Endodermal cell (in vitro differentiated cells): ENCODE results near the gene INVS. TPM values are rescaled to one million over a fixed set of nuclear protein-coding genes. Genes with fewer than 3 reads are reported as not detected.
A peak's percentile ranks its signal among the peaks of the same experiment; 100 is the strongest.
"Not testable (repeated sequence)": the region's sequence is repeated elsewhere in the genome, so short reads cannot be mapped to it uniquely, and the experiment has no call there.

Experiments used
- DNase-seq: peaks from one replicate; pipeline ENCODE4 v3.0.0-alpha.2; 2017
- H3K27ac ChIP-seq: 2 replicates; pipeline ENCODE4 v1.5.1; 2013; ENCODE audit warnings: mild to moderate bottlenecking, low read depth, low read length, moderate library complexity
- H3K27me3 ChIP-seq: 2 replicates; pipeline ENCODE4 v1.6.1; 2013; ENCODE audit warnings: mild to moderate bottlenecking, low read length, moderate library complexity; ENCODE audit not compliant: insufficient read depth, control insufficient read depth, poor library complexity, severe bottlenecking
- H3K36me3 ChIP-seq: 2 replicates; pipeline ENCODE4 v1.7.0; 2013; ENCODE audit warnings: mild to moderate bottlenecking, low read length, moderate library complexity; ENCODE audit not compliant: control insufficient read depth, insufficient read depth
- H3K4me1 ChIP-seq: one replicate; pipeline ENCODE4 v1.7.0; 2013; ENCODE audit warnings: low read length; ENCODE audit not compliant: control insufficient read depth, insufficient read depth
- H3K4me3 ChIP-seq: 2 replicates; pipeline ENCODE4 v1.5.1; 2013; ENCODE audit warnings: mild to moderate bottlenecking, low read length, moderate library complexity
- H3K9ac ChIP-seq: 2 replicates; pipeline ENCODE4 v1.6.1; 2013; ENCODE audit warnings: mild to moderate bottlenecking, low read length, moderate library complexity; ENCODE audit not compliant: poor library complexity, severe bottlenecking; ENCODE audit errors: extremely low read depth
- H3K9me3 ChIP-seq: 2 replicates; pipeline ENCODE4 v1.6.1; 2013; ENCODE audit warnings: mild to moderate bottlenecking, low read length, moderate library complexity; ENCODE audit not compliant: control insufficient read depth
- H3K27ac Mint-ChIP-seq: 2 replicates; pipeline ENCODE4 v1.8.0; 2020; ENCODE audit warnings: mixed read lengths
- H3K27me3 Mint-ChIP-seq: 2 replicates; pipeline ENCODE4 v1.8.0; 2021; ENCODE audit warnings: mild to moderate bottlenecking, mixed read lengths; ENCODE audit not compliant: insufficient read depth
- H3K36me3 Mint-ChIP-seq: 2 replicates; pipeline ENCODE4 v1.8.0; 2020; ENCODE audit warnings: low read depth, mixed read lengths
- H3K4me1 Mint-ChIP-seq: 2 replicates; pipeline ENCODE4 v1.8.0; 2020; ENCODE audit warnings: mixed read lengths
- H3K4me3 Mint-ChIP-seq: 2 replicates; pipeline ENCODE4 v1.8.0; 2020; ENCODE audit warnings: mild to moderate bottlenecking, moderate library complexity, mixed read lengths
- H3K9me3 Mint-ChIP-seq: 2 replicates; pipeline ENCODE4 v1.8.0; 2020; ENCODE audit warnings: mild to moderate bottlenecking, mixed read lengths
- CTCF ChIP-seq: fragments of 200-600 bp; sonication (generic); conservative IDR thresholded peaks from 2 replicates; pipeline ENCODE4 v1.5.0; 2021; ENCODE audit warnings: antibody characterized with exemption, mild to moderate bottlenecking
- WGBS, 2 experiments: methylation state at CpG; one replicate each; pipeline versions ENCODE4 v1.1.5 to v1.1.7; 2013; ENCODE audit warnings: missing lambda C conversion rate in 2 of 2, mixed read lengths in 1 of 2; ENCODE audit not compliant: insufficient coverage in 1 of 2, insufficient read length in 1 of 2; 5-methylcytosine and 5-hydroxymethylcytosine counted together
- total RNA-seq, 2 donors: library from RNA; stranded (reverse); fragmentation: NEBNext Ultra II Directional in 1 of 2; extraction: Animal tissue kit (Norgen Biotek cat#: 25700) in 1 of 2; gene quantifications; 2 replicates in 1 of 2; 3 replicates in 1 of 2; pipeline ENCODE4 v1.2.1, GENCODE V29; 2021

Gene INVS
- total RNA-seq, 2 donors from 2014 or later = 22.8 to 26.6 TPM

GRCh38 chr9:100145167-100145934, 46.3 kb downstream of the INVS start:
- not testable (repeated sequence) for H3K9me3 ChIP-seq, H3K36me3 ChIP-seq, H3K27me3 ChIP-seq, DNase-seq, H3K4me3 Mint-ChIP-seq, H3K27me3 Mint-ChIP-seq, H3K36me3 Mint-ChIP-seq, H3K4me1 ChIP-seq, H3K9me3 Mint-ChIP-seq, H3K27ac ChIP-seq, H3K9ac ChIP-seq
- 65 to 77% methylated on average over 13 to 15 of the region's 15 CpGs for WGBS, 2 experiments
- peak overlapping the region; percentile 81 for H3K4me3 ChIP-seq
- H3K27ac Mint-ChIP-seq = peak overlapping the region; percentile 89
- peaks cover 25% of the 10 kb centered on the region for H3K4me1 Mint-ChIP-seq

GRCh38 chr9:100145976-100146375, 46.9 kb downstream of the INVS start:
- not testable (repeated sequence) for H3K36me3 Mint-ChIP-seq, H3K4me1 ChIP-seq, H3K27me3 Mint-ChIP-seq, H3K9me3 ChIP-seq, H3K27me3 ChIP-seq, H3K9me3 Mint-ChIP-seq, H3K27ac ChIP-seq, H3K4me3 Mint-ChIP-seq, H3K36me3 ChIP-seq, H3K9ac ChIP-seq
- 36 to 52% methylated on average over 3 to 8 of the region's 8 CpGs for WGBS, 2 experiments
- H3K27ac Mint-ChIP-seq = peak overlapping the region; percentile 86
- DNase-seq = peak; percentile 61
- peaks cover 31% of the 10 kb centered on the region for H3K4me1 Mint-ChIP-seq
- H3K4me3 ChIP-seq = peak overlapping the region; percentile 81

GRCh38 chr9:100150214-100150613, 51.2 kb downstream of the INVS start:
- no peak overlapping the region for H3K9ac ChIP-seq
- no peaks in the 10 kb centered on the region for H3K27me3 ChIP-seq
- H3K4me3 ChIP-seq = no peak overlapping the region
- H3K4me1 ChIP-seq = peaks cover 6% of the 10 kb centered on the region
- Mint-ChIP-seq H3K4me3 (no peak overlapping the region), H3K36me3 (peaks cover 2% of the 10 kb centered on the region), H3K27ac (no peak overlapping the region), H3K9me3 (no peaks in the 10 kb centered on the region), H3K27me3 (no peaks in the 10 kb centered on the region), H3K4me1 (peaks cover 31% of the 10 kb centered on the region)
- no peak overlapping the region for H3K27ac ChIP-seq
- no peak for DNase-seq
- H3K36me3 ChIP-seq = no peaks in the 10 kb centered on the region
- TF ChIP-seq CTCF = no peak
- 50% methylated on average over 2 of the region's 2 CpGs; no CpG with 5 or more reads in 1 of the 2 experiments for WGBS, 2 experiments
- H3K9me3 ChIP-seq = no peaks in the 10 kb centered on the region

GRCh38 chr9:100160021-100160420, 61.0 kb downstream of the INVS start:
- Histone ChIP-seq H3K27ac (no peak overlapping the region), H3K27me3 (no peaks in the 10 kb centered on the region), H3K36me3 (no peaks in the 10 kb centered on the region), H3K4me1 (no peaks in the 10 kb centered on the region), H3K9ac (no peak overlapping the region), H3K9me3 (no peaks in the 10 kb centered on the region), H3K4me3 (no peak overlapping the region)
- Mint-ChIP-seq H3K4me1 (no peaks in the 10 kb centered on the region), H3K27ac (no peak overlapping the region), H3K27me3 (no peaks in the 10 kb centered on the region), H3K36me3 (peaks cover 5% of the 10 kb centered on the region), H3K4me3 (no peak overlapping the region), H3K9me3 (no peaks in the 10 kb centered on the region)
- WGBS, 2 experiments = 93 to 97% methylated on average over 2 to 3 of the region's 3 CpGs
- no peak for TF ChIP-seq CTCF
- no peak for DNase-seq
